Left renal cortex interstitium (tissue), 4 donors: ENCODE data around the gene ANXA3. TPM values are rescaled to one million over a fixed set of nuclear protein-coding genes. Genes with fewer than 3 reads are reported as not detected.

Experiments
- DNase-seq, 4 donors: peaks; one replicate each; pipeline ENCODE4 v3.0.0-alpha.2; 2013; ENCODE audit warnings: low read depth in 4 of 4, low spot score in 2 of 4, missing footprints in 1 of 4
- polyA plus RNA-seq, 4 donors: library from polyadenylated mRNA; unstranded; fragments of 120-200 nt; gene quantifications; one replicate each; pipeline ENCODE4 v1.2.1, GENCODE V29; 2013; ENCODE audit not compliant: insufficient read length in 4 of 4

Gene ANXA3
- polyA plus RNA-seq, 4 donors, result 36.3 to 47.4 (median 42.4) TPM

DNA sequence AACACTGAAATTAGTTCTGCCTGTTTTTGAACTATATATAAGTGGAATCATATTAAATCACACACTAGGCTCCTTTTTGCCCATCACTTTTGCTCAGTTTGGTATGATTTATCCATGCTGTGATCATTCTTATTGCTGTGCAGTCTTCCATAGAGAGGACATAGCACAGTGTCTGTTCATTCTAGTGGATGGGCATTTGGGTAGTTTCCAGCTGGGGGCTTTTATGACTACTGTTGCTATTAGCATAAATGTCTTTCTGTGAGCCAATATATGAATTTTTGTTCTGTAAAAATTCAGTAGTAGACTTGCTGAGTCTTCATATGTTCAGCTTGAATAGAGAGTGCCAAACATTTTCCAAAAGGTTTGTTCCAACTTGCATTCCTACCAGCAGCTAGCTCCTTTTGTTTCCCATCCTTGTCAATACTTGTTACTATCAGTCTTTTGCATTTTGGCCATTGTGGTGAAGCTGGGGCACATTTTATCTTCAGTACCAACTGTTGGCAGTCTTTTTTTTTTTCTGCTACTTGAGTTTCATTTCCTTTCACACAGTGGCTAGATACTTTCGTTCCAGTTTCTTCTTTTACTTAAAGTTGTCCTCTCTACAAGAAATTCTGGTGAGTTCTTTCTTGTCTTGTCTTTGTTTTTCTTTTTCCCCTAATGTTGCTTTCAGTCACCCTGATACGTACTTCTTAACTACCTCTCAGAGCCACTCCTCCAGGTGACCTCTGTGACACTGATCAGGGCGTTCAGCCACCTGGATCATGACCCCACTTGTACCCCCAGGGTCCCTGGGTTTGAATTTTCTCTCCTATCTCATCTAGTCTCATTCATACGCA lies 87.0 kb downstream of the ANXA3 start:
- DNase-seq, result no peak

DNA sequence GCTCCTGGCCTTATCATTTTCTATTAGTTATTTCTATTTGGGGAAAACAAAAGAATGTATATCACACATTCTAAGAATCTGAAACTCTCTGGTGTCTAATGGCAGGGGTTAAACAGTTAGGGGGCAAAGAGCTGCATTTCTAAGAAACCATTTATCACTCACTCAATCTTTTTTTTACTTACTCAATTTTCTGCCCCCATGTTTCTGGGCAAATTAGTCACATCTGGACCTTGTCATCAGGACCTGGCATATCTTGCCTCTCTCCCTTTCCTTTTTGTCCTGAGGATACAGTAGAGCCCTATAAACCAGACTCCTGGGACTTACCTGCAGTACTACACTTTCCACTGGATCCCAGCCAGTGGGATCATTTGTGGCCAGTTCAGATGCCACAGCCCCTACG lies 89.1 kb downstream of the ANXA3 start:
- no peak for DNase-seq

- no peak for DNase-seq
Measured at GRCh38 chr4:78642934-78643333, 91.4 kb downstream of the ANXA3 start.

- DNase-seq, result no peak
Measured at GRCh38 chr4:78644063-78644691, 92.6 kb downstream of the ANXA3 start.

DNA sequence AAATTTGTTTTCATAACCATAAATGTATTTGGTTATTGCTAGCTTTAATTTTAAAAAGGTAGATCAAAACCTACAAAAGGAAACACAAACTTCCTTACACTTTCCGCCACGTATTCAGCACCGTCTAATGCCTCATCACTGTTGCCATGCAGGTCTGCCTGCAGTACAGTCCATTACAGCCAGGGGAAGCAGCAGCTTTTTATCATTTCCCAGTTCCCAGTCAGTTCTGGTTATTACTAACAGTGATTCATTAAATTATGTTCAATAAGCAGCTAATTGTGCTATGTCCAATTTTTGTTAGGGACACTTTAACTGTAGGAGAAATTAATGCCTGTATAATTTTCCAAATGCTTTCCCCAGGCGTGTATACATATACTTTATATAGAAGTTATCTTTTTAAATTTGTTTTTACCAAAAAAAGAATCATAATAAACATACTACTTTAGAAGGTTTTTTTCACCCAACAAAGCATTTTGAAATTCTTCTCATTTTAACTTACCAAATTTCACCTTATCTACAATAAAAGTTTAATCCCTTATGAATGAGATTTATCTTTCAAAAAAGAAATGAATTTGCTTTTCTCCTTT lies 93.3 kb downstream of the ANXA3 start:
- DNase-seq, result no peak

GRCh38 chr4:78645853-78646757 lies 94.5 kb downstream of the ANXA3 start:
- no peak for DNase-seq

GRCh38 chr4:78647272-78647671 lies 95.7 kb downstream of the ANXA3 start:
- no peak for DNase-seq

- no peak for DNase-seq
Measured at GRCh38 chr4:78648640-78649363, 97.2 kb downstream of the ANXA3 start.

- DNase-seq, result no peak
Measured at GRCh38 chr4:78650106-78651024, 98.8 kb downstream of the ANXA3 start.

GRCh38 chr4:78651250-78651860 lies 99.8 kb downstream of the ANXA3 start:
- no peak for DNase-seq

DNA sequence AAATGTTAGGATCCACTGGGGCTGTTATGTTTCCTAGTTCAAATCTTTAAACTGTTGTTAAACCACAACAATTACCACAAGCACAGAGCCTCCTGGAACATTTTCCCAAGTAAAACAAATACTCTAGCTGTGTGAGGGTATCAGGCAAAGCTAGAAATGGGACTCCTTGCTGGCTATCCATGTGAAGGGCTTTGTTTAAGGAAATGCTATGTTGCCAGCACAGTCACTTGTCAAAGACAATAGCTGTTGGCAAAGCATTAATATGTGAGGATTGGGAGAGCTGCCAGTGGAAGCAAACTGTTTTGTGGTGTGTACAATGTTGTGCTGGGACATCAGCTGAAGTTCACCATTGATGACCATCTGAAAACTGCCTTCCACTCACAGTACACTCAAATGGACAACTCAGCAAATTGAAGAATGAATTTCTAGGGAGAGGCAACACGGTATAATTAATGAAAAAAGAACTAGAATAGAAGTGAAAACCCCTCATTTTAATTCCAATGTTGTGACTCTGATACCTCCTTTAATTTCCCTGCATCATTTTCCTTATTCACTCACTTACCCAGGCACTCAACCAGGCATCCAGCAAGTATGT lies 100.8 kb downstream of the ANXA3 start:
- no peak for DNase-seq

DNA sequence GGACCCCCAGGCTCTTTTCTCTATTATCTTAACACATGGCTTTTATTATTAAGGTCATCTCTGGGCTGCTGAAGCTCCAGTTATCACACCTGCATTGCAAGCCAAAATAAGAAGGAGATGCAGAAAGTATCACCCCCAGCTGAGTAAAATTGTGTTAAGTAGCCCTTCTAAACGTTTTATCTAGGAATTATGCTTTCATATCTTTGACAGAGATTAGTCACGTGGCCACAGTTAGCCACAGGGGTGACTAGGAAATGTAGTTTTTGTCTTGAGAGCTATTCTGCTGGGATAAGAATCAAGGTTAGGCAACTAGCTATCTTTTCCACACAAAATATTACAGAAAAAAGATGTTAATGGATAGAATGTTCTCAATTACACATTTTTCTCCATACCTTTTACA lies 102.1 kb downstream of the ANXA3 start:
- no peak for DNase-seq

- DNase-seq, result no peak
Measured at GRCh38 chr4:78654807-78655206, 103.2 kb downstream of the ANXA3 start.

- DNase-seq, result no peak
Measured at GRCh38 chr4:78656968-78657445, 105.4 kb downstream of the ANXA3 start.

GRCh38 chr4:78659264-78659663 lies 107.7 kb downstream of the ANXA3 start:
- DNase-seq, result no peak

GRCh38 chr4:78659665-78660064 lies 108.1 kb downstream of the ANXA3 start:
- no peak for DNase-seq
